Activated CD8-positive, alpha-beta memory T cell treated with anti-CD3 and anti-CD28 coated beads for 36 hours (primary cell): ENCODE data around the gene CTDSP2. TPM values are rescaled to one million over a fixed set of nuclear protein-coding genes. Genes with fewer than 3 reads are reported as not detected.

Experiments
- CTCF ChIA-PET: fragments of 350-600 bp; sonication (Branson Sonifier 250); formaldehyde crosslinking; loops from one replicate; lab custom pipeline; 2021; ENCODE audit warnings: antibody characterized with exemption; lab: Charles Lee
- POLR2A ChIA-PET: fragments of 350-600 bp; sonication (Branson Sonifier 250); formaldehyde crosslinking; loops from one replicate; lab custom pipeline; 2021; ENCODE audit warnings: antibody characterized with exemption; lab: Charles Lee
- total RNA-seq, 2 experiments: library from RNA; stranded (reverse); gene quantifications; one replicate each; pipeline ENCODE4 v1.2.3, GENCODE V29; 2021

CTDSP2 gene
- total RNA-seq, 2 experiments from 2014 or later, result 66.1 to 68.7 TPM

DNA sequence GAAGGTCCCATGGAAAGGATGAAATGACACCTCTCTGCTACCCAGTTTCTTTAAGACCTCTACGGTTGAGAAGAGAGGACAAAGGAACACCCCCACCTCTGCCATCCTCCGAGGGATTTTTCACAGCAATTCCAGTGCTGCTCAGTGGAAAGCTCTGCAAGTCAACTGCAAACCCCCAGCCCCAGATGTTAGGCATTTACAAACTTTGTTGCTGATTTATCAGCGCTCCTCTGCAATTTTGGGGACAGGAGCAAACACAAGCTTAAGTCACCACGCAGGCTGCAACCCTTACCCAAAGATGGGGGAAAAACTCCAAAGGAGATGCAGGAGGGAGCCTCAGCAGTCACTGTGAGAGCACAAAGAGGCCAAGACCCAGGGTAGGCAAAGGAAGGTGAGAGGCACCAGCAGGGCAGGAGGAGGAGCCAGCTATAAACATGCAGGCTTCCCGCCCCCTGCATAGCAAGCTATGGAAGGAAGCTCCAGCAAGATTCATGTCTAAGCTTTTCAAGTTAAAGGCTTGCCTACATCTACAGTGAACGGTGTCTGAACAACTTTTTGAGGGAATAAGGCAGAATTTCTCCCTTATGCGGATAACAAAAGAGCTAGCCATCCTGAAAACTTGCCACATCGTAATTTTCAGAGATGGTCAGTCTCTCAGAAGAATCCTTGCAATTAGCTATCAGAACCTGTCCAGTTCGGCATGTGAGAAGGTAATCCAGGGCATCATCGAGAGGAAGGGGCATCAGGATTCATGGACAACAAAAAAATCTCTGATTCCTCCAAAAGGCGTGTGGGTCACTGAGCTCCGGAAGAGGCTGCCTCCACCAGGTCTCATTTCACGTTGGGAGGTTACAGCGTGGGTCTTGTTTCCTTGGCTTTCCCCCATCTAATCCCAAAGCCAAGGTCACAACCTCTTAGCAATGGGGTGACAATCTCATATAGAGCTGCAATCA is 3.9 kb downstream of the CTDSP2 start:
- ChIA-PET CTCF (interaction anchor here (0.7 to 1.5 kb wide), 5 partner anchors 9 to 63 kb away, joined by 3 to 10 read pairs (median 4); no protein-coding TSS in a partner anchor), POLR2A (interaction anchor here (0.6 to 1.0 kb wide), 2 partner anchors 10 to 59 kb away, joined by 3 to 10 read pairs; no protein-coding TSS in a partner anchor)

DNA sequence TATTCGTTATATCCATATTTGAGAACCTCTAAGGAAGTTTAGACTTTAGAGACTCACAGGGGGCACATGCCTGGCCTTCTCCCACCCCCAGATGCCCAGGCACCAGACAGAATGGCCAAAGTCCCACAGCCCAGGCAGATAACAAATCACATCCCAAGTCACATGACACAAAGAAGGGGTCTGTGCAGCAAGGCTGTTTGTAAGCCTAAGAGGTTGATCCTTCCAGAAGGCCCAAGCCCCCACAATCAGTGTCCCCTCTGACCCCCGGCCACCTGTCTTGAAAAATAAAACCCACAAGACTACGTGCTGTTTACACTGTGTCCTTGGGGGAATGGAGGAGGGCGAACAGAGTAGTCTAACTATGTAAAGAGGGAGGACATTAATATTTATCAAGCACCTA is 5.1 kb downstream of the CTDSP2 start:
- POLR2A ChIA-PET, result interaction anchor here (0.6 kb wide), 1 partner anchor 53 kb away, joined by 3 read pairs; no protein-coding TSS in a partner anchor

GRCh38 chr12:57840726-57841125 is 5.8 kb downstream of the CTDSP2 start:
- ChIA-PET CTCF (no interaction called here), POLR2A (interaction anchor here (0.6 kb wide), 1 partner anchor 24 kb away, joined by 4 read pairs; no protein-coding TSS in a partner anchor)

More for the DNA sequence above, 5.1 kb downstream of the CTDSP2 start:
- CTCF ChIA-PET, result no interaction called here

- ChIA-PET POLR2A (no interaction called here), CTCF (interaction anchor here (0.5 kb wide), 1 partner anchor 1650 kb away, joined by 4 read pairs; no protein-coding TSS in a partner anchor)
Observed at GRCh38 chr12:57839996-57840395, 6.5 kb downstream of the CTDSP2 start.

DNA sequence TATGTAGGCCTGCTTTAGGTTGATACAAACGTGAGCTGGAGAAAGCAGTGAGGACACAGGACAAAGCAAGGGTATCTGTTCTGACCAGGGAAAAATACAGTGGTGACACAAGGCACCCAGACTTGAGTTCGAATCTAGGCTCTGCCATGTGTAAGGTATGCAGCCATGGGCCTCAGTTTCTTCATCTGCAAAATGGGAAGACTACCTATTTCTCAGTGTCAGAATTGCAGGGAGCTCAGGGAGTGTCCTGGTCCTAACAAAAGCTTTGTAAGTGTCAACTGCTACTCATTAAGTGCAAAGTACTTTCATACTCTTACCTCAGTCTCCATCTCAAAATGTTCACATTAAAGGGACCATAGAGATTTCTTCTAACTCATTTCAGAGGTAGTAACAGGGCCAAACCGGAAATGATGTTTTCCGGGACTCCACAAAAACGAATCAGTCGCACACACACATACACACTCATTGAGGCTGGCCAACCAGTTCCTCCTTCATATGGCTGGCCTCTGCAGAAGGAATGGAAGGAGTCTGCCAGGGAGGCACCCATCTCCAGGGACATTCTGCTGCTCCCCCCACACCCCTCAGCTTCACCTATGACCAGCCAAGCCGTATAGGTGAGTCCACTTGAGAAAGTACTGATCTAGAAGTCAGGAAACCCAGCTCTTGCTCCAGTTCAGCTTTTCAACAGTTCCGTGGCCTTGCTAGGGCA is 7.8 kb downstream of the CTDSP2 start:
- POLR2A ChIA-PET, result interaction anchor here (0.7 to 3.4 kb wide), 2 partner anchors 8 to 103 kb away, joined by 3 to 25 read pairs; partner anchors contain the start of genes ATP23 and CTDSP2
- CTCF ChIA-PET, result interaction anchor here (2.0 kb wide), 1 partner anchor 67 kb away, joined by 7 read pairs; no protein-coding TSS in a partner anchor

GRCh38 chr12:57837864-57838562 is 8.5 kb downstream of the CTDSP2 start:
- CTCF ChIA-PET, result interaction anchor here (1.6 to 2.0 kb wide), 2 partner anchors 65 to 67 kb away, joined by 7 to 9 read pairs; no protein-coding TSS in a partner anchor
- POLR2A ChIA-PET, result interaction anchor here (0.5 to 3.4 kb wide), 5 partner anchors 8 to 61 kb away, joined by 3 to 25 read pairs (median 4); partner anchors contain the start of gene CTDSP2

GRCh38 chr12:57836442-57837375 is 9.8 kb downstream of the CTDSP2 start:
- POLR2A ChIA-PET, result interaction anchor here (0.6 to 3.4 kb wide), 7 partner anchors 10 to 62 kb away, joined by 3 to 25 read pairs (median 4); partner anchors contain the start of gene CTDSP2

DNA sequence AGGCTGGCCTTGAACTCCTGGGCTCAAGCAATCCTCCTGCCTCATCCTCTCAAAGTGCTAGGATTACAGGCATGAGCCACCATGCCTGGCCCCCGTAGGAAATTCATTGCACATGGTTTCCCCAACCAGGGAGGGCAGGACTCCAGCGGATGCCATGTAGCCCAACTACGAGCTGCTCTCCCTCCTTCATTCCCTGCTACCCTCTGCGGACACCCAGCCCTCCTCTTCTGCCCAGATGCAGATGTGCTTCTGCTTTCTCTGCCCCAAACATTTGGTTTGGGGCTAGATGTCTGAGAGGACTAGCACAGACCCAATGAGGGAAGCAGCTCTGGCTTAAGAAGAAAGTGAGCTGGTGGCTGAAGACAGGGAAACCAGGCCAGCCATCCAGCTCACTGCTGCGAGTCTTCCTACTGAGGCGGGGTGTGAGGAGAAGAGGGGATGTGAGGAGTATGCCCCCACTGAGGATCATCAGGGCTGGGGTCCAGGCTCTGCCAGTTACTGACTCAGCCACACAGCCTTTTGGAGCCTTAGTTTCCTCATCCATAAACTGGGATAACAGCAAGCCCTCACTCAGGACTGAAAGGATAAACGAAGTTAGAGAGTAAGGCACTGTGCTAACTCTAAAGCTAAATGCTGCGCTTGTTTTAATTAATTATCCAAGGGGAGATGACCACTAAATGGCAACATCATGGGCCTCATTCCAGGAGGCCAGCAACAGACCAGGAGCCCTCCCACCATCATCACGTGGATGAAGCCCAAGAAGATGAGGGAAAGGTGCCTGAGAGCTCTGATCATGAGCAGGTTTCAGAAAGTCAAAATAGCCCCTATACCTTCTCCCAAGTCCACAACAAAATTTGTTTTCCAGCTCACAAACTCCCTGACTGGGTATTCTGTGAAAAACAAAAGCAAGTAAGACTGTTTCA is 10.9 kb downstream of the CTDSP2 start:
- CTCF ChIA-PET, result interaction anchor here (0.7 to 5.0 kb wide), 5 partner anchors 9 to 68 kb away, joined by 3 to 50 read pairs (median 6); partner anchors contain the start of gene TSFM
- POLR2A ChIA-PET, result interaction anchor here (0.6 to 3.4 kb wide), 3 partner anchors 11 to 37 kb away, joined by 3 to 25 read pairs (median 6); partner anchors contain the start of gene CTDSP2

More at GRCh38 chr12:57836442-57837375, 9.8 kb downstream of the CTDSP2 start:
- CTCF ChIA-PET, result interaction anchor here (0.7 to 5.0 kb wide), 7 partner anchors 8 to 69 kb away, joined by 3 to 50 read pairs (median 7); partner anchors contain the start of gene TSFM

GRCh38 chr12:57834086-57834876 is 12.2 kb downstream of the CTDSP2 start:
- ChIA-PET CTCF (interaction anchor here (0.8 to 5.0 kb wide), 5 partner anchors 8 to 78 kb away, joined by 3 to 50 read pairs (median 5); no protein-coding TSS in a partner anchor), POLR2A (no interaction called here)

GRCh38 chr12:57833672-57834071 is 12.9 kb downstream of the CTDSP2 start:
- ChIA-PET CTCF (interaction anchor here (0.8 to 5.0 kb wide), 6 partner anchors 9 to 77 kb away, joined by 3 to 50 read pairs (median 6); no protein-coding TSS in a partner anchor), POLR2A (no interaction called here)

DNA sequence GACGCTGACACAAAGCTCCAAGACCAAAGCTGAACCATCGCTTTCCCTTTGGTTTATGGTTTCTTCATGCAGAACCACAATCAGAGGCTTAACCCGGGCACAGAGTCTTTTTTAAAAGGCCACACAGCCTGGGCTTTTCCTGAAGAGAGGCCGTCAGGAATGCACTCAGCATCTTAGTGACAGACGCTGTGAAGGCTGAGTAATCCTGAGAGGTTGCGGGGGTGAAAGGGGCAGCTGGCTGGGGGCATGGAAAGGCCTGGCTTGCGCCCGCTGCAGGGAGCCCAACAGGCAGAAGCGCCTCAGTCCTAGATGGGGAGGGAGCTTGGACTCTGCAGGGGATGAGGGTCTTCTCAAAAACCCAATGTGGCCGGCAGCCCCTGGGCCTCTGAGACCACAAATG is 13.6 kb downstream of the CTDSP2 start:
- ChIA-PET POLR2A (interaction anchor here (0.7 to 1.0 kb wide), 2 partner anchors 10 to 13 kb away, joined by 5 to 10 read pairs; partner anchors contain the start of gene CTDSP2), CTCF (interaction anchor here (0.7 to 5.0 kb wide), 12 partner anchors 8 to 109 kb away, joined by 3 to 50 read pairs (median 4); partner anchors contain the start of gene AVIL)

- POLR2A ChIA-PET, result no interaction called here
- CTCF ChIA-PET, result interaction anchor here (0.9 to 2.7 kb wide), 5 partner anchors 14 to 75 kb away, joined by 3 to 14 read pairs (median 3); no protein-coding TSS in a partner anchor
Observed at GRCh38 chr12:57830393-57830792, 16.1 kb downstream of the CTDSP2 start.

DNA sequence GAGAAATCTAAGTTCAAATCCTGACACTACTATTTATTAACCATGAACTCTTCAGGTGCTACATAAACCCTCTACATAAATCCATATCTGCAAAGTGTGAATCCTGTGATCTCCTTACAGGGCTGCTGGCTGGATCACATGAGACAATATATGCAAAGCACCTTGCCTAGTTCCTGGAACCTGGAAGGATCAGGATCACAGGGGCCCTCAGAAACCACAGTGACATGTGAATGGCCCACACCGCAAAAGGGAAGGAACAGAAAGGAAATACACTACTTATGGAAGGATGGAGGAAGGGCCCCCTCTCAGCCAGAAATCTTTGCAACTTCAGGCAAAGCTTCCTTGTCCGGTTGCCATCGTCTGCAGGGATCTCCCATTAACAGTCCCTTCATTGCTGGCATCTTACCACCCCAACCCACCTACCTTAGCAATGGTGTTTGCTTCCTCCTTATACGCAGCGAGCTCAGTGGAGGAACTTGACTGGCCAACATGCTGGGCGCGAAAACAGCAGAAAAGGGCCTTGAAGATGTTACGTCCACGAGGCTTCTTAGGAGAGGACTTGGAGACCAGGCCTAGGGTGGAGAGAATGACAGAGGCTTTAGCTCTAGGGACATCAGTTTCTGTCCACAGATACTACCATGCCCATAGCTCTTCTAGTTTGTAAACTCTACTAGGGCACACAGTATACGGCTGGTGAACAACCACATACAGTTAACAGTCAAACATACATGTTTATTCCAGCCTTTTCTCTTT is 17.3 kb downstream of the CTDSP2 start:
- POLR2A ChIA-PET, result interaction anchor here (0.5 kb wide), 1 partner anchor 35 kb away, joined by 5 read pairs; no protein-coding TSS in a partner anchor
- CTCF ChIA-PET, result interaction anchor here (1.3 to 2.7 kb wide), 4 partner anchors 15 to 76 kb away, joined by 3 to 14 read pairs (median 3); no protein-coding TSS in a partner anchor

- POLR2A ChIA-PET, result no interaction called here
- CTCF ChIA-PET, result no interaction called here
Observed at GRCh38 chr12:57826966-57827365, 19.6 kb downstream of the CTDSP2 start.
